Neural progenitor cell (in vitro differentiated cells): ENCODE measurements around the gene NOG. TPM values are rescaled to one million over a fixed set of nuclear protein-coding genes. Genes with fewer than 3 reads are reported as not detected.

Experiments
- DNase-seq: peaks from one replicate; pipeline ENCODE4 v3.0.0-alpha.2; 2016; ENCODE audit warnings: low spot score
- H2AFZ ChIP-seq: fragments of 200-600 bp; sonication (generic); replicated peaks from 2 replicates; pipeline ENCODE4 v1.6.1; 2016; ENCODE audit warnings: antibody characterized with exemption
- H3F3A ChIP-seq: fragments of 200-600 bp; sonication (generic); 2 replicates; pipeline ENCODE4 v1.6.1; 2016; ENCODE audit warnings: antibody characterized with exemption, low read depth
- H3K27ac ChIP-seq: fragments of 200-600 bp; sonication (generic); 2 replicates; pipeline ENCODE4 v1.5.1; 2016; ENCODE audit warnings: mild to moderate bottlenecking
- H3K27me3 ChIP-seq: fragments of 200-600 bp; sonication (generic); 2 replicates; pipeline ENCODE4 v1.6.1; 2016; ENCODE audit warnings: mild to moderate bottlenecking, moderate library complexity
- H3K36me3 ChIP-seq: fragments of 200-600 bp; sonication (generic); 2 replicates; pipeline ENCODE4 v1.5.1; 2016
- H3K4me1 ChIP-seq: fragments of 200-600 bp; sonication (generic); 2 replicates; pipeline ENCODE4 v1.6.1; 2016; ENCODE audit warnings: mixed run types
- H3K4me2 ChIP-seq: fragments of 200-600 bp; sonication (generic); 2 replicates; pipeline ENCODE4 v1.6.1; 2016
- H3K4me3 ChIP-seq: fragments of 200-600 bp; sonication (generic); 2 replicates; pipeline ENCODE4 v1.5.1; 2016
- H3K79me2 ChIP-seq: fragments of 200-600 bp; sonication (generic); 2 replicates; pipeline ENCODE4 v1.6.1; 2016; ENCODE audit warnings: low read depth
- H3K9ac ChIP-seq: fragments of 200-600 bp; sonication (generic); 2 replicates; pipeline ENCODE4 v1.6.1; 2016
- H3K9me3 ChIP-seq: fragments of 200-600 bp; sonication (generic); 2 replicates; pipeline ENCODE4 v1.5.1; 2016; ENCODE audit warnings: low read depth
- H4K20me1 ChIP-seq: fragments of 200-600 bp; sonication (generic); 2 replicates; pipeline ENCODE4 v1.6.1; 2016; ENCODE audit warnings: low read depth
- H3K27ac Mint-ChIP-seq: 3 replicates; pipeline ENCODE4 v1.8.0; 2021; ENCODE audit warnings: mixed read lengths
- H3K27me3 Mint-ChIP-seq: 2 replicates; pipeline ENCODE4 v1.8.0; 2022; ENCODE audit warnings: low read depth, mild to moderate bottlenecking, inconsistent platforms, moderate library complexity, mixed read lengths; ENCODE audit not compliant: insufficient read depth
- H3K36me3 Mint-ChIP-seq: 3 replicates; pipeline ENCODE4 v1.8.0; 2021; ENCODE audit warnings: mixed read lengths
- H3K4me1 Mint-ChIP-seq: 3 replicates; pipeline ENCODE4 v1.8.0; 2021; ENCODE audit warnings: mixed read lengths
- H3K4me3 Mint-ChIP-seq: 3 replicates; pipeline ENCODE4 v1.8.0; 2021; ENCODE audit warnings: mild to moderate bottlenecking, moderate library complexity, mixed read lengths
- H3K9me3 Mint-ChIP-seq: 3 replicates; pipeline ENCODE4 v1.8.0; 2020; ENCODE audit warnings: mixed read lengths
- CTCF ChIP-seq: fragments of 200-600 bp; sonication (generic); IDR thresholded peaks from 2 replicates; pipeline ENCODE4 v1.5.1; 2017; ENCODE audit warnings: antibody characterized with exemption, mild to moderate bottlenecking
- EZH2 ChIP-seq: fragments of 200-600 bp; sonication (generic); IDR thresholded peaks from 2 replicates; pipeline ENCODE4 v1.6.1; 2017; ENCODE audit warnings: antibody characterized with exemption, mild to moderate bottlenecking, moderate library complexity
- EZH2phosphoT487 ChIP-seq: fragments of 200-600 bp; sonication (generic); IDR thresholded peaks from 2 replicates; pipeline ENCODE4 v1.6.1; 2017; ENCODE audit warnings: antibody characterized with exemption
- total RNA-seq: library from RNA; depleted of rRNA; stranded (reverse); fragments of >200 nt; gene quantifications from 2 replicates; pipeline ENCODE4 v1.2.3, GENCODE V29; 2015; ENCODE audit warnings: low replicate concordance

NOG gene
- total RNA-seq, 1 donor from 2014 or later = 0.34 TPM

DNA sequence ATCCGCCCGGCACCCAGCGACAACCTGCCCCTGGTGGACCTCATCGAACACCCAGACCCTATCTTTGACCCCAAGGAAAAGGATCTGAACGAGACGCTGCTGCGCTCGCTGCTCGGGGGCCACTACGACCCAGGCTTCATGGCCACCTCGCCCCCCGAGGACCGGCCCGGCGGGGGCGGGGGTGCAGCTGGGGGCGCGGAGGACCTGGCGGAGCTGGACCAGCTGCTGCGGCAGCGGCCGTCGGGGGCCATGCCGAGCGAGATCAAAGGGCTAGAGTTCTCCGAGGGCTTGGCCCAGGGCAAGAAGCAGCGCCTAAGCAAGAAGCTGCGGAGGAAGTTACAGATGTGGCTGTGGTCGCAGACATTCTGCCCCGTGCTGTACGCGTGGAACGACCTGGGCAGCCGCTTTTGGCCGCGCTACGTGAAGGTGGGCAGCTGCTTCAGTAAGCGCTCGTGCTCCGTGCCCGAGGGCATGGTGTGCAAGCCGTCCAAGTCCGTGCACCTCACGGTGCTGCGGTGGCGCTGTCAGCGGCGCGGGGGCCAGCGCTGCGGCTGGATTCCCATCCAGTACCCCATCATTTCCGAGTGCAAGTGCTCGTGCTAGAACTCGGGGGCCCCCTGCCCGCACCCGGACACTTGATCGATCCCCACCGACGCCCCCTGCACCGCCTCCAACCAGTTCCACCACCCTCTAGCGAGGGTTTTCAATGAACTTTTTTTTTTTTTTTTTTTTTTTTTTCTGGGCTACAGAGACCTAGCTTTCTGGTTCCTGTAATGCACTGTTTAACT, 1.0 kb downstream of the NOG start:
- DNase-seq = peak; percentile 63
- peak overlapping the region; percentile 80 for H3K4me3 Mint-ChIP-seq
- H3K36me3 Mint-ChIP-seq = no peaks in the 10 kb centered on the region
- H3K27me3 Mint-ChIP-seq = peaks cover 6% of the 10 kb centered on the region
- H3K9me3 Mint-ChIP-seq = peaks cover under 1% of the 10 kb centered on the region
- no peaks in the 10 kb centered on the region for H3K36me3 ChIP-seq
- H4K20me1 ChIP-seq = peaks cover 19% of the 10 kb centered on the region
- peak overlapping the region; percentile 80 for H2AFZ ChIP-seq
- peak overlapping the region; percentile 95 for H3K4me2 ChIP-seq
- no peaks in the 10 kb centered on the region for H3K79me2 ChIP-seq
- H3K4me3 ChIP-seq = peak overlapping the region; percentile 71
- TF ChIP-seq EZH2 = no peak
- TF ChIP-seq CTCF = peak; percentile 2
- H3K27me3 ChIP-seq = peaks cover 83% of the 10 kb centered on the region
- H3K4me1 Mint-ChIP-seq = peaks cover 28% of the 10 kb centered on the region
- no peak overlapping the region for H3K27ac Mint-ChIP-seq
- H3K4me1 ChIP-seq = peaks cover 30% of the 10 kb centered on the region
- H3F3A ChIP-seq = peaks cover 49% of the 10 kb centered on the region
- H3K9ac ChIP-seq = no peak overlapping the region
- H3K9me3 ChIP-seq = no peaks in the 10 kb centered on the region
- no peak overlapping the region for H3K27ac ChIP-seq

GRCh38 chr17:56595108-56595418, 1.6 kb downstream of the NOG start:
- no peak overlapping the region for H2AFZ ChIP-seq
- H3K4me3 ChIP-seq = peak overlapping the region; percentile 71
- Mint-ChIP-seq H3K27ac (no peak overlapping the region), H3K9me3 (no peaks in the 10 kb centered on the region), H3K36me3 (no peaks in the 10 kb centered on the region), H3K4me1 (peaks cover 31% of the 10 kb centered on the region), H3K4me3 (peak overlapping the region; percentile 80), H3K27me3 (peaks cover 8% of the 10 kb centered on the region)
- DNase-seq = no peak
- H3K79me2 ChIP-seq = no peaks in the 10 kb centered on the region
- TF ChIP-seq EZH2 (no peak), EZH2phosphoT487 (no peak)
- H3F3A ChIP-seq = peaks cover 49% of the 10 kb centered on the region
- H3K9me3 ChIP-seq = no peaks in the 10 kb centered on the region
- no peak overlapping the region for H3K9ac ChIP-seq
- H3K4me1 ChIP-seq = peaks cover 30% of the 10 kb centered on the region
- peaks cover 83% of the 10 kb centered on the region for H3K27me3 ChIP-seq
- peaks cover 19% of the 10 kb centered on the region for H4K20me1 ChIP-seq
- no peaks in the 10 kb centered on the region for H3K36me3 ChIP-seq
- peak overlapping the region; percentile 95 for H3K4me2 ChIP-seq
- no peak overlapping the region for H3K27ac ChIP-seq

DNA sequence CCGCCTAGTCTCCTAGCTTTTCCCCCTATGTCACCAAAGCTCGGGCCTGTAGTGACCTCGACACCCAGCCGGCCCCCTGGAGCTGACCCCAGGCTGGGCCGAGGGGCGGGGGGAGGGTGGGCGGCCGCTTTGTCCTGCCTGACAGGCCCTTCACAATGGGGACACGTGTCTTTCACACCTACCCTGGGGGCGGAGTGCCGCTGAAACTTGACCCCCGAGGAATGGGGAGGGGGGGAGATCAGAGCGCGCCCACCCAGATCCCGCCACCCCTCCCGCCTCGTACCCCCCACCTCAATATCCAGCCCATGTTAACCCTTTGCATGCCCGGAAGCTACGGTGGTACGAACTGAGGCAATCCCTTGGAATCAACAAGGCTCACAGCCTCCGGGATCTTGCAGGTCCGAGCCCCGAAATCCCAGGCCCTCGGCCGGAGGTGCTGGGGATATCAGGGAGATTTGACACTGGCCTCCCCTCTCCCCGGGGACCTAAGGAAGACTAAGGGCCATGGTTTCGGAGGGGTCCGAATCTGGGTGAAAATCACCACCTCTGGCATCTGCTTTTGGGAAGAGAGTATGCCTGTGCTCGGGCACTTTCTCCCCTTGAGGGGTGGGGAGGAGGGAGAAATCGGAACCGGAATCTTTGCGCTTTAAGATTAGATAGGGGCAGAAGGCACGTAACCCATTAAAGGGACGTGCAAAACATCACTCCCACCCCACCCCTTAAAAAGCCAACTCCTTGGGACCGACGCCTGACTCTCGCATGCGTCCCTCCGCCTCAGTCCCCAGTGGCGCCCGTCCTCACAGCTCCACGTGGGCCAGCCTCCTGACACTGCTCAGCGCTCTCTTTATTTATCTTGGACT, 2.6 kb downstream of the NOG start:
- Histone ChIP-seq H3K9me3 (no peaks in the 10 kb centered on the region), H3K27ac (no peak overlapping the region), H2AFZ (peak overlapping the region; percentile 35), H3K4me2 (peak overlapping the region; percentile 95), H3K79me2 (no peaks in the 10 kb centered on the region), H3K36me3 (no peaks in the 10 kb centered on the region), H3K4me1 (peaks cover 30% of the 10 kb centered on the region), H3K27me3 (peaks cover 79% of the 10 kb centered on the region), H3F3A (peaks cover 49% of the 10 kb centered on the region), H3K4me3 (peak overlapping the region; percentile 63), H3K9ac (no peak overlapping the region), H4K20me1 (peaks cover 19% of the 10 kb centered on the region)
- DNase-seq = peak; percentile 59
- H3K36me3 Mint-ChIP-seq = no peaks in the 10 kb centered on the region
- H3K27me3 Mint-ChIP-seq = peaks cover 8% of the 10 kb centered on the region
- no peaks in the 10 kb centered on the region for H3K9me3 Mint-ChIP-seq
- peak overlapping the region; percentile 92 for H3K4me3 Mint-ChIP-seq
- H3K27ac Mint-ChIP-seq = peak overlapping the region; percentile 95
- H3K4me1 Mint-ChIP-seq = peaks cover 32% of the 10 kb centered on the region
- TF ChIP-seq EZH2phosphoT487 (no peak), EZH2 (no peak), CTCF (no peak)
